HepG2 (cell line): ENCODE data around the gene CCDC57. TPM values are rescaled to one million over a fixed set of nuclear protein-coding genes. Genes with fewer than 3 reads are reported as not detected.

ENCODE experiments used
- ARID2 ChIP-seq: sonication (generic); formaldehyde crosslinking; IDR thresholded peaks from 2 replicates; pipeline ENCODE4 v1.8.1; 2022; ENCODE audit warnings: mild to moderate bottlenecking, missing genetic modification reagents, borderline replicate concordance
- CREB3 ChIP-seq: sonication (generic); formaldehyde crosslinking; IDR thresholded peaks from 2 replicates; pipeline ENCODE4 v1.5.0; 2020; ENCODE audit warnings: missing genetic modification reagents
- HDAC2 ChIP-seq: sonication (generic); formaldehyde crosslinking; IDR thresholded peaks from 2 replicates; pipeline ENCODE4 v1.4.0; 2020; ENCODE audit warnings: missing genetic modification reagents
- HMG20A ChIP-seq: IDR thresholded peaks from 2 replicates; pipeline ENCODE4 v1.6.1; 2016; ENCODE audit warnings: borderline replicate concordance
- ZNF224 ChIP-seq: sonication (generic); formaldehyde crosslinking; IDR thresholded peaks from 2 replicates; pipeline ENCODE4 v1.5.0; 2020; ENCODE audit warnings: mild to moderate bottlenecking, missing genetic modification reagents
- ZNF263 ChIP-seq: sonication (generic); formaldehyde crosslinking; IDR thresholded peaks from 2 replicates; pipeline ENCODE4 v1.4.0; 2020; ENCODE audit warnings: missing genetic modification reagents
- ZNF550 ChIP-seq: sonication (generic); formaldehyde crosslinking; IDR thresholded peaks from 2 replicates; pipeline ENCODE4 v1.4.0; 2020; ENCODE audit warnings: mild to moderate bottlenecking, missing genetic modification reagents, borderline replicate concordance
- ZNF552 ChIP-seq: sonication (generic); formaldehyde crosslinking; IDR thresholded peaks from 2 replicates; pipeline ENCODE4 v1.9.0; 2022; ENCODE audit warnings: missing genetic modification reagents, mild to moderate bottlenecking, borderline replicate concordance
- ZNF572 ChIP-seq: sonication (generic); formaldehyde crosslinking; IDR thresholded peaks from 2 replicates; pipeline ENCODE4 v1.5.1; 2020; ENCODE audit warnings: mild to moderate bottlenecking, missing genetic modification reagents
- ZNF616 ChIP-seq: sonication (generic); formaldehyde crosslinking; IDR thresholded peaks from 2 replicates; pipeline ENCODE4 v1.5.0; 2020; ENCODE audit warnings: low read depth, mild to moderate bottlenecking, missing genetic modification reagents
- polyA plus RNA-seq, 8 experiments: library from polyadenylated mRNA; depleted of rRNA in 3 of 8; stranded (reverse) in 7 of 8; unstranded in 1 of 8; fragments of >200 nt; fragmentation: Illumina TruSeq in 4 of 8; extraction: Trizol in 4 of 8; gene quantifications; 2 replicates each; pipeline versions ENCODE4 v1.2.1 to v1.2.3, GENCODE V29; 2011 to 2016; ENCODE audit warnings: low read depth in 4 of 8, missing spikeins in 1 of 8, mixed read lengths in 1 of 8; ENCODE audit not compliant: insufficient read depth in 1 of 8
- total RNA-seq, 5 experiments: library from RNA; depleted of rRNA; stranded (reverse); fragments of >200 nt; fragmentation: Illumina TruSeq; extraction: Trizol; gene quantifications; 2 replicates each; pipeline ENCODE4 v1.2.3, GENCODE V29; 2016; ENCODE audit warnings: low read depth in 1 of 5
- TF ChIP-seq, protein P1 (sequence below): sonication (generic); formaldehyde crosslinking; IDR thresholded peaks from 2 replicates; pipeline ENCODE4 v1.4.0; 2020; ENCODE audit warnings: missing genetic modification reagents, borderline replicate concordance
- TF ChIP-seq, protein P2 (sequence below): sonication (generic); formaldehyde crosslinking; IDR thresholded peaks from 2 replicates; pipeline ENCODE4 v1.9.0; 2021; ENCODE audit warnings: missing genetic modification reagents, borderline replicate concordance
- TF ChIP-seq, protein P3 (sequence below): sonication (generic); formaldehyde crosslinking; IDR thresholded peaks from 2 replicates; pipeline ENCODE4 v1.4.0; 2020; ENCODE audit warnings: missing genetic modification reagents

The CCDC57 gene
- total and polyA plus RNA-seq, 2 of the 13 experiments (the other 11 are each of a cell fraction or from before 2014, with no cell fraction given) = 59.3 to 59.9 TPM

DNA sequence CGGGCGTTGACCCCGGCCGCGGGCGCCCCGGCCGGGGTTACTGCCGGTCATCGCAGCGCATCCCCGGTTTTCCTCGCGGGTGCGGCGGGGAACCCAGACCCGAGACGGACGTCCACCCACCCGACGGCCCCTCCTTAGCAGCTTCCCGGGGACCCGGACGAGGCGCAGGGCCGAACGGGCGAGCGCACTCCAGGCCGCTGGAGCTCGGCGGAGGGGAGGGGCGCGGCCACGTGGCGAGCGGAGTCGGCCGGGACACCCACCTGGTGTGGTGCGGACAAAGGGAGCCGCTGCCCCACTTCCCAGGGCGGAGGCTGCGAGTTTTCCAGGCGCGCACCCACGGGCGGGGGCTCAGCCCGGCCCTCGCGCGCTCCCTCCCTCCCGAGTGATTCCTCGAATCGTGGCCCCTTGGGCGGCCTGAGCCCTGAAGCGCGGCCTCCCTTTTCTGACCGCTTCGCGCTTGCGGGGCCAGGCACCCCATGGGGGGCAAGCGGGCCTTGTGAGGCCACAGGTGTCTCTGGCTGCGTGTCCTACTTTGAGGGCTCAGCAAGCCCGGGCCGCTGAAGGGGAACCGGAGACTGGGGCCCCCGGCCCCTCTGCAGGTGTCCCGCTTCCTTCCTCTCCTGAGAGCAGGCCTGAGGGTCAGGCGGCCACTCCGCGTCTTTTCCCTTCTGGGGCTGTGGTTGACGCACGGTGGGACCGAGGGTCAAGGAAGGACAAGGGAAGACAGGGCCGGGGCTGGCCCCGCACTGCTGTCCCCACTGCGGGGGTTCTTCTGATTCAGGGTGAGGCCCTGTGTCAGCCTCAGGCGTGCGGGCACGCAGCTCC, 113.5 kb downstream of the CCDC57 start (continued):
- no peak for TF ChIP-seq CREB3
- no peak for TF ChIP-seq ZNF572 (CRISPR knock-in tag)
- no peak for TF ChIP-seq HDAC2 (CRISPR knock-in tag)
- TF ChIP-seq, protein P1, sequence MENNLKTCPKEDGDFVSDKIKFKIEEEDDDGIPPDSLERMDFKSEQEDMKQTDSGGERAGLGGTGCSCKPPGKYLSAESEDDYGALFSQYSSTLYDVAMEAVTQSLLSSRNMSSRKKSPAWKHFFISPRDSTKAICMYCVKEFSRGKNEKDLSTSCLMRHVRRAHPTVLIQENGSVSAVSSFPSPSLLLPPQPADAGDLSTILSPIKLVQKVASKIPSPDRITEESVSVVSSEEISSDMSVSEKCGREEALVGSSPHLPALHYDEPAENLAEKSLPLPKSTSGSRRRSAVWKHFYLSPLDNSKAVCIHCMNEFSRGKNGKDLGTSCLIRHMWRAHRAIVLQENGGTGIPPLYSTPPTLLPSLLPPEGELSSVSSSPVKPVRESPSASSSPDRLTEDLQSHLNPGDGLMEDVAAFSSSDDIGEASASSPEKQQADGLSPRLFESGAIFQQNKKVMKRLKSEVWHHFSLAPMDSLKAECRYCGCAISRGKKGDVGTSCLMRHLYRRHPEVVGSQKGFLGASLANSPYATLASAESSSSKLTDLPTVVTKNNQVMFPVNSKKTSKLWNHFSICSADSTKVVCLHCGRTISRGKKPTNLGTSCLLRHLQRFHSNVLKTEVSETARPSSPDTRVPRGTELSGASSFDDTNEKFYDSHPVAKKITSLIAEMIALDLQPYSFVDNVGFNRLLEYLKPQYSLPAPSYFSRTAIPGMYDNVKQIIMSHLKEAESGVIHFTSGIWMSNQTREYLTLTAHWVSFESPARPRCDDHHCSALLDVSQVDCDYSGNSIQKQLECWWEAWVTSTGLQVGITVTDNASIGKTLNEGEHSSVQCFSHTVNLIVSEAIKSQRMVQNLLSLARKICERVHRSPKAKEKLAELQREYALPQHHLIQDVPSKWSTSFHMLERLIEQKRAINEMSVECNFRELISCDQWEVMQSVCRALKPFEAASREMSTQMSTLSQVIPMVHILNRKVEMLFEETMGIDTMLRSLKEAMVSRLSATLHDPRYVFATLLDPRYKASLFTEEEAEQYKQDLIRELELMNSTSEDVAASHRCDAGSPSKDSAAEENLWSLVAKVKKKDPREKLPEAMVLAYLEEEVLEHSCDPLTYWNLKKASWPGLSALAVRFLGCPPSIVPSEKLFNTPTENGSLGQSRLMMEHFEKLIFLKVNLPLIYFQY = no peak
- no peak for TF ChIP-seq ZNF550
- no peak for TF ChIP-seq ZNF263 (CRISPR knock-in tag)
- TF ChIP-seq, protein P2, sequence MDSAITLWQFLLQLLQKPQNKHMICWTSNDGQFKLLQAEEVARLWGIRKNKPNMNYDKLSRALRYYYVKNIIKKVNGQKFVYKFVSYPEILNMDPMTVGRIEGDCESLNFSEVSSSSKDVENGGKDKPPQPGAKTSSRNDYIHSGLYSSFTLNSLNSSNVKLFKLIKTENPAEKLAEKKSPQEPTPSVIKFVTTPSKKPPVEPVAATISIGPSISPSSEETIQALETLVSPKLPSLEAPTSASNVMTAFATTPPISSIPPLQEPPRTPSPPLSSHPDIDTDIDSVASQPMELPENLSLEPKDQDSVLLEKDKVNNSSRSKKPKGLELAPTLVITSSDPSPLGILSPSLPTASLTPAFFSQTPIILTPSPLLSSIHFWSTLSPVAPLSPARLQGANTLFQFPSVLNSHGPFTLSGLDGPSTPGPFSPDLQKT (CRISPR knock-in tag) = no peak
- no peak for TF ChIP-seq ZNF616 (CRISPR knock-in tag)
- TF ChIP-seq ARID2 (CRISPR knock-in tag) = 0 out of 2 replicates have a peak, but pooled peaks have one; percentile 38
- TF ChIP-seq, protein P3, sequence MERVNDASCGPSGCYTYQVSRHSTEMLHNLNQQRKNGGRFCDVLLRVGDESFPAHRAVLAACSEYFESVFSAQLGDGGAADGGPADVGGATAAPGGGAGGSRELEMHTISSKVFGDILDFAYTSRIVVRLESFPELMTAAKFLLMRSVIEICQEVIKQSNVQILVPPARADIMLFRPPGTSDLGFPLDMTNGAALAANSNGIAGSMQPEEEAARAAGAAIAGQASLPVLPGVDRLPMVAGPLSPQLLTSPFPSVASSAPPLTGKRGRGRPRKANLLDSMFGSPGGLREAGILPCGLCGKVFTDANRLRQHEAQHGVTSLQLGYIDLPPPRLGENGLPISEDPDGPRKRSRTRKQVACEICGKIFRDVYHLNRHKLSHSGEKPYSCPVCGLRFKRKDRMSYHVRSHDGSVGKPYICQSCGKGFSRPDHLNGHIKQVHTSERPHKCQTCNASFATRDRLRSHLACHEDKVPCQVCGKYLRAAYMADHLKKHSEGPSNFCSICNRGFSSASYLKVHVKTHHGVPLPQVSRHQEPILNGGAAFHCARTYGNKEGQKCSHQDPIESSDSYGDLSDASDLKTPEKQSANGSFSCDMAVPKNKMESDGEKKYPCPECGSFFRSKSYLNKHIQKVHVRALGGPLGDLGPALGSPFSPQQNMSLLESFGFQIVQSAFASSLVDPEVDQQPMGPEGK (CRISPR knock-in tag) = no peak; the same call in 1 of the 2 replicates
- no peak for TF ChIP-seq HMG20A
- TF ChIP-seq ZNF224 (CRISPR knock-in tag) = no peak
- no peak for TF ChIP-seq ZNF552 (CRISPR knock-in tag)
